Liver (tissue), 9 donors: ENCODE data around the gene TSPAN33. TPM values are rescaled to one million over a fixed set of nuclear protein-coding genes. Genes with fewer than 3 reads are reported as not detected.

ENCODE experiments used
- DNase-seq: peaks from one replicate; pipeline ENCODE4 v3.0.0-alpha.2; 2017; ENCODE audit warnings: low spot score
- H3K27ac ChIP-seq, 2 donors: one replicate each; pipeline ENCODE4 v1.7.0; 2013; ENCODE audit warnings: inconsistent platforms in 2 of 2, low read length in 2 of 2, control low read depth in 1 of 2, low read depth in 1 of 2, mild to moderate bottlenecking in 1 of 2
- H3K27me3 ChIP-seq, 4 donors: one replicate each; pipeline versions ENCODE4 v1.6.1 to v1.7.0; 2013; ENCODE audit warnings: low read length in 3 of 4, inconsistent platforms in 1 of 4, mild to moderate bottlenecking in 1 of 4, moderate library complexity in 1 of 4; ENCODE audit not compliant: control insufficient read depth in 4 of 4, insufficient read depth in 4 of 4
- H3K36me3 ChIP-seq, 4 donors: one replicate each; pipeline versions ENCODE4 v1.6.1 to v1.7.0; 2013; ENCODE audit warnings: low read length in 3 of 4, mild to moderate bottlenecking in 3 of 4, low read depth in 1 of 4, moderate library complexity in 1 of 4; ENCODE audit not compliant: control insufficient read depth in 4 of 4, insufficient read depth in 3 of 4
- H3K4me1 ChIP-seq, 4 donors: one replicate each; pipeline versions ENCODE4 v1.6.1 to v1.7.0; 2013; ENCODE audit warnings: low read length in 3 of 4, mild to moderate bottlenecking in 3 of 4, moderate library complexity in 1 of 4; ENCODE audit not compliant: control insufficient read depth in 4 of 4, insufficient read depth in 4 of 4
- H3K4me3 ChIP-seq, 3 donors: one replicate each; pipeline versions ENCODE4 v1.6.1 to v1.7.0; 2013; ENCODE audit warnings: low read length in 3 of 3, control low read depth in 1 of 3, low read depth in 1 of 3, mild to moderate bottlenecking in 1 of 3
- H3K9ac ChIP-seq, 2 donors: one replicate each; pipeline ENCODE4 v1.7.0; 2013; ENCODE audit warnings: low read length in 2 of 2, mild to moderate bottlenecking in 2 of 2, moderate library complexity in 2 of 2, control low read depth in 1 of 2, low read depth in 1 of 2
- H3K9me3 ChIP-seq, 4 donors: one replicate each; pipeline versions ENCODE4 v1.6.1 to v1.7.0; 2013; ENCODE audit warnings: low read length in 3 of 4; ENCODE audit not compliant: control insufficient read depth in 4 of 4
- EGR1 ChIP-seq, 2 donors: IDR thresholded peaks; 2 replicates each; pipeline ENCODE4 v1.6.1; 2016 to 2018; ENCODE audit warnings: antibody characterized with exemption in 2 of 2, low read depth in 2 of 2
- FOXA1 ChIP-seq: IDR thresholded peaks from 2 replicates; pipeline ENCODE4 v1.6.1; 2016; ENCODE audit warnings: antibody characterized with exemption
- FOXA2 ChIP-seq: IDR thresholded peaks from 2 replicates; pipeline ENCODE4 v1.6.1; 2016; ENCODE audit warnings: antibody characterized with exemption
- GABPA ChIP-seq, 2 donors: IDR thresholded peaks in 1 of 2; conservative IDR thresholded peaks in 1 of 2; 2 replicates each; pipeline ENCODE4 v1.6.1; 2016; ENCODE audit warnings: antibody characterized with exemption in 2 of 2, mild to moderate bottlenecking in 1 of 2, moderate library complexity in 1 of 2
- HNF4A ChIP-seq, 2 donors: conservative IDR thresholded peaks; 2 replicates each; pipeline ENCODE4 v1.6.1; 2016; ENCODE audit warnings: antibody characterized with exemption in 2 of 2, mild to moderate bottlenecking in 2 of 2
- HNF4G ChIP-seq: IDR thresholded peaks from 2 replicates; pipeline ENCODE4 v1.6.1; 2016; ENCODE audit warnings: antibody characterized with exemption
- JUND ChIP-seq, 2 donors: IDR thresholded peaks; 2 replicates each; pipeline ENCODE4 v1.6.1; 2016; ENCODE audit warnings: antibody characterized with exemption in 2 of 2
- NR2F2 ChIP-seq: IDR thresholded peaks from 2 replicates; pipeline ENCODE4 v1.6.1; 2016; ENCODE audit warnings: antibody characterized with exemption
- RAD21 ChIP-seq, 2 donors: IDR thresholded peaks; 2 replicates each; pipeline ENCODE4 v1.6.1; 2016; ENCODE audit warnings: antibody characterized with exemption in 2 of 2, mild to moderate bottlenecking in 2 of 2
- RXRA ChIP-seq, 2 donors: IDR thresholded peaks; 2 replicates each; pipeline ENCODE4 v1.6.1; 2017 to 2018; ENCODE audit warnings: antibody characterized with exemption in 2 of 2, mild to moderate bottlenecking in 1 of 2
- SP1 ChIP-seq: IDR thresholded peaks from 2 replicates; pipeline ENCODE4 v1.6.1; 2018; ENCODE audit warnings: antibody characterized with exemption, mild to moderate bottlenecking
- TAF1 ChIP-seq: conservative IDR thresholded peaks from 2 replicates; pipeline ENCODE4 v1.6.1; 2016; ENCODE audit warnings: antibody characterized with exemption, mild to moderate bottlenecking
- YY1 ChIP-seq: IDR thresholded peaks from 2 replicates; pipeline ENCODE4 v1.6.1; 2016; ENCODE audit warnings: antibody characterized with exemption, mild to moderate bottlenecking
- WGBS: extraction: QIAGEN DNeasy Blood & Tissue Kit; methylation state at CpG from one replicate; pipeline ENCODE4 v1.1.7; 2013; 5-methylcytosine and 5-hydroxymethylcytosine counted together
- polyA plus RNA-seq, 2 donors: library from polyadenylated mRNA; stranded (reverse) in 1 of 2; unstranded in 1 of 2; fragments of 200-250 nt in 1 of 2; fragments of >200 nt in 1 of 2; fragmentation: Nextera tagmentation in 1 of 2; extraction: Ambion mirVana in 1 of 2; gene quantifications; one replicate each; pipeline versions ENCODE4 v1.2.1 to v1.2.3, GENCODE V29; 2013 to 2015
- total RNA-seq, 2 donors: library from RNA; depleted of rRNA; stranded (reverse); fragments of >200 nt; gene quantifications; one replicate each; pipeline ENCODE4 v1.2.3, GENCODE V29; 2014
- TF ChIP-seq, protein P1 (sequence below): IDR thresholded peaks from 2 replicates; pipeline ENCODE4 v1.6.1; 2016; ENCODE audit warnings: antibody characterized with exemption
- TF ChIP-seq, protein P2 (sequence below): IDR thresholded peaks from 2 replicates; pipeline ENCODE4 v1.6.1; 2016; ENCODE audit warnings: antibody characterized with exemption, mild to moderate bottlenecking
- TF ChIP-seq, protein P3 (sequence below): fragments of 150-350 bp; IDR thresholded peaks from 2 replicates; pipeline ENCODE4 v1.5.1; 2017; ENCODE audit warnings: improper control_type of control experiment, low read depth, low read length; ENCODE audit not compliant: missing input control
- TF ChIP-seq, protein P4 (sequence below): IDR thresholded peaks from 2 replicates; pipeline ENCODE4 v1.6.1; 2016; ENCODE audit warnings: antibody characterized with exemption
- TF ChIP-seq, protein P5 (sequence below): IDR thresholded peaks from 2 replicates; pipeline ENCODE4 v1.6.1; 2016; ENCODE audit warnings: antibody characterized with exemption
- donor health status: healthy.
- donor health status: healthy.
- donor health status: healthy.
- donor health status: healthy.
- donor health status: healthy.

Gene TSPAN33
- total and polyA plus RNA-seq, 4 donors, result 13.4 to 29.3 (median 20.4) TPM

DNA sequence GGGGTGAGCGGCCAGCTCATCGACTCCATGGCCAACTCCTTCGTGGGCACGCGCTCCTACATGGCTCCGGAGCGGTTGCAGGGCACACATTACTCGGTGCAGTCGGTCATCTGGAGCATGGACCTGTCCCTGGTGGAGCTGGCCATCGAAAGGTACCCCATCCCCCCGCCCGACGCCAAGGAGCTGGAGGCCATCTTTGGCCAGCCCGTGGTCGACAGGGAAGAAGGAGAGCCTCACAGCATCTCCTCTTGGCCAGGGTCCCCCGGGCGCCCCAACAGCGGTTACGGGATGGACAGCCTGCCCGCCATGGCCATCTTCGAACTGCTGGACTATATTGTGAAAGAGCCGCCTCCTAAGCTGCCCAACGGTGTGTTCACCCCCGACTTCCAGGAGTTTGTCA lies 17.4 kb upstream of the TSPAN33 start:
- TF ChIP-seq FOXA1, result no peak
- Histone ChIP-seq H3K27ac (no peak overlapping the region), H3K9me3 (no peaks in the 10 kb centered on the region), H3K27me3 (no peaks in the 10 kb centered on the region), H3K4me3 (no peak overlapping the region), H3K4me1 (peaks cover 0 to under 1% (median 0%) of the 10 kb centered on the region in 4 donors), H3K36me3 (no peaks in the 10 kb centered on the region), H3K9ac (no peak overlapping the region)
- no peak for DNase-seq
- 97% methylated on average over 24 of the region's 24 CpGs for WGBS

DNA sequence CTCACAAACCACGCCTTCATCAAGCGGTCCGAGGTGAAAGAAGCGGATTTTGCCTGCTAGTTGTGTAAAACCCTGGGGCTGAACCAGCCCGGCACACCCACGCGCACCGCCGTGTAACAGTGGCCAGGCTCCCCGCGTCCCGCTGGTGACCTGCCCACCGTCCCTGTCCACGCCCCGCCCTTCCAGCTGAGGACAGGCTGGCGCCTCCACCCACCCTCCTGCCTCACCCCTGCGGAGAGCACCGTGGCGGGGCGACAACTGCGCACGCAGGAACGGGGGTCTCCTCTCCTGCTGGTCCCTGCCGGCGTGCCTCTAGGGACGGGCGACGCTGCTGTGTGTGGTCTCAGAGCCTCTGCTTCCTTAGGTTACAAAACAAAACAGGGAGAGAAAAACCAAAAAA lies 16.9 kb upstream of the TSPAN33 start:
- no peak for DNase-seq

More for the DNA sequence above, 16.9 kb upstream of the TSPAN33 start:
- H3K9me3 ChIP-seq, result no peaks in the 10 kb centered on the region
- H3K4me1 ChIP-seq, result no peaks in the 10 kb centered on the region
- TF ChIP-seq FOXA2, result no peak
- no peak for TF ChIP-seq RXRA (IDR thresholded peaks at IDR 0.05)
- TF ChIP-seq GABPA (IDR thresholded peaks at IDR 0.05 in 1 of 2, conservative IDR thresholded peaks at IDR 0.05 in 1 of 2), result no peak
- TF ChIP-seq, protein P1, sequence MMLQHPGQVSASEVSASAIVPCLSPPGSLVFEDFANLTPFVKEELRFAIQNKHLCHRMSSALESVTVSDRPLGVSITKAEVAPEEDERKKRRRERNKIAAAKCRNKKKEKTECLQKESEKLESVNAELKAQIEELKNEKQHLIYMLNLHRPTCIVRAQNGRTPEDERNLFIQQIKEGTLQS, result no peak
- no peak for TF ChIP-seq RAD21 (IDR thresholded peaks at IDR 0.05)
- TF ChIP-seq, protein P2, sequence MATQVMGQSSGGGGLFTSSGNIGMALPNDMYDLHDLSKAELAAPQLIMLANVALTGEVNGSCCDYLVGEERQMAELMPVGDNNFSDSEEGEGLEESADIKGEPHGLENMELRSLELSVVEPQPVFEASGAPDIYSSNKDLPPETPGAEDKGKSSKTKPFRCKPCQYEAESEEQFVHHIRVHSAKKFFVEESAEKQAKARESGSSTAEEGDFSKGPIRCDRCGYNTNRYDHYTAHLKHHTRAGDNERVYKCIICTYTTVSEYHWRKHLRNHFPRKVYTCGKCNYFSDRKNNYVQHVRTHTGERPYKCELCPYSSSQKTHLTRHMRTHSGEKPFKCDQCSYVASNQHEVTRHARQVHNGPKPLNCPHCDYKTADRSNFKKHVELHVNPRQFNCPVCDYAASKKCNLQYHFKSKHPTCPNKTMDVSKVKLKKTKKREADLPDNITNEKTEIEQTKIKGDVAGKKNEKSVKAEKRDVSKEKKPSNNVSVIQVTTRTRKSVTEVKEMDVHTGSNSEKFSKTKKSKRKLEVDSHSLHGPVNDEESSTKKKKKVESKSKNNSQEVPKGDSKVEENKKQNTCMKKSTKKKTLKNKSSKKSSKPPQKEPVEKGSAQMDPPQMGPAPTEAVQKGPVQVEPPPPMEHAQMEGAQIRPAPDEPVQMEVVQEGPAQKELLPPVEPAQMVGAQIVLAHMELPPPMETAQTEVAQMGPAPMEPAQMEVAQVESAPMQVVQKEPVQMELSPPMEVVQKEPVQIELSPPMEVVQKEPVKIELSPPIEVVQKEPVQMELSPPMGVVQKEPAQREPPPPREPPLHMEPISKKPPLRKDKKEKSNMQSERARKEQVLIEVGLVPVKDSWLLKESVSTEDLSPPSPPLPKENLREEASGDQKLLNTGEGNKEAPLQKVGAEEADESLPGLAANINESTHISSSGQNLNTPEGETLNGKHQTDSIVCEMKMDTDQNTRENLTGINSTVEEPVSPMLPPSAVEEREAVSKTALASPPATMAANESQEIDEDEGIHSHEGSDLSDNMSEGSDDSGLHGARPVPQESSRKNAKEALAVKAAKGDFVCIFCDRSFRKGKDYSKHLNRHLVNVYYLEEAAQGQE, result no peak
- TF ChIP-seq, protein P3, sequence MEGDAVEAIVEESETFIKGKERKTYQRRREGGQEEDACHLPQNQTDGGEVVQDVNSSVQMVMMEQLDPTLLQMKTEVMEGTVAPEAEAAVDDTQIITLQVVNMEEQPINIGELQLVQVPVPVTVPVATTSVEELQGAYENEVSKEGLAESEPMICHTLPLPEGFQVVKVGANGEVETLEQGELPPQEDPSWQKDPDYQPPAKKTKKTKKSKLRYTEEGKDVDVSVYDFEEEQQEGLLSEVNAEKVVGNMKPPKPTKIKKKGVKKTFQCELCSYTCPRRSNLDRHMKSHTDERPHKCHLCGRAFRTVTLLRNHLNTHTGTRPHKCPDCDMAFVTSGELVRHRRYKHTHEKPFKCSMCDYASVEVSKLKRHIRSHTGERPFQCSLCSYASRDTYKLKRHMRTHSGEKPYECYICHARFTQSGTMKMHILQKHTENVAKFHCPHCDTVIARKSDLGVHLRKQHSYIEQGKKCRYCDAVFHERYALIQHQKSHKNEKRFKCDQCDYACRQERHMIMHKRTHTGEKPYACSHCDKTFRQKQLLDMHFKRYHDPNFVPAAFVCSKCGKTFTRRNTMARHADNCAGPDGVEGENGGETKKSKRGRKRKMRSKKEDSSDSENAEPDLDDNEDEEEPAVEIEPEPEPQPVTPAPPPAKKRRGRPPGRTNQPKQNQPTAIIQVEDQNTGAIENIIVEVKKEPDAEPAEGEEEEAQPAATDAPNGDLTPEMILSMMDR, result no peak
- no peak for TF ChIP-seq JUND (IDR thresholded peaks at IDR 0.05)
- no peak for TF ChIP-seq HNF4A (conservative IDR thresholded peaks at IDR 0.05)
- no peak for TF ChIP-seq SP1
- no peak for TF ChIP-seq HNF4G
- TF ChIP-seq, protein P4, sequence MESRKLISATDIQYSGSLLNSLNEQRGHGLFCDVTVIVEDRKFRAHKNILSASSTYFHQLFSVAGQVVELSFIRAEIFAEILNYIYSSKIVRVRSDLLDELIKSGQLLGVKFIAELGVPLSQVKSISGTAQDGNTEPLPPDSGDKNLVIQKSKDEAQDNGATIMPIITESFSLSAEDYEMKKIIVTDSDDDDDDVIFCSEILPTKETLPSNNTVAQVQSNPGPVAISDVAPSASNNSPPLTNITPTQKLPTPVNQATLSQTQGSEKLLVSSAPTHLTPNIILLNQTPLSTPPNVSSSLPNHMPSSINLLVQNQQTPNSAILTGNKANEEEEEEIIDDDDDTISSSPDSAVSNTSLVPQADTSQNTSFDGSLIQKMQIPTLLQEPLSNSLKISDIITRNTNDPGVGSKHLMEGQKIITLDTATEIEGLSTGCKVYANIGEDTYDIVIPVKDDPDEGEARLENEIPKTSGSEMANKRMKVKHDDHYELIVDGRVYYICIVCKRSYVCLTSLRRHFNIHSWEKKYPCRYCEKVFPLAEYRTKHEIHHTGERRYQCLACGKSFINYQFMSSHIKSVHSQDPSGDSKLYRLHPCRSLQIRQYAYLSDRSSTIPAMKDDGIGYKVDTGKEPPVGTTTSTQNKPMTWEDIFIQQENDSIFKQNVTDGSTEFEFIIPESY, result no peak
- TF ChIP-seq TAF1, result no peak
- TF ChIP-seq YY1, result no peak
- no peak for TF ChIP-seq EGR1 (IDR thresholded peaks at IDR 0.05; ENCODE audit: low read depth in 2 of 2)
- TF ChIP-seq, protein P5, sequence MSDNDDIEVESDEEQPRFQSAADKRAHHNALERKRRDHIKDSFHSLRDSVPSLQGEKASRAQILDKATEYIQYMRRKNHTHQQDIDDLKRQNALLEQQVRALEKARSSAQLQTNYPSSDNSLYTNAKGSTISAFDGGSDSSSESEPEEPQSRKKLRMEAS, result no peak
- TF ChIP-seq FOXA1, result no peak
- TF ChIP-seq NR2F2, result no peak
- no peaks in the 10 kb centered on the region for H3K36me3 ChIP-seq
- no peak overlapping the region for H3K27ac ChIP-seq
- 97% methylated on average over 28 of the region's 28 CpGs for WGBS
- no peaks in the 10 kb centered on the region for H3K27me3 ChIP-seq
- H3K9ac ChIP-seq, result no peak overlapping the region
- no peak overlapping the region for H3K4me3 ChIP-seq
